GM19193 (cell line): Measurements from ENCODE around the gene DOK7.

Experiments
- POLR2A ChIP-seq: IDR thresholded peaks from 4 replicates; pipeline ENCODE4 v1.6.1; 2011; ENCODE audit not compliant: insufficient read depth, insufficient read length; ENCODE audit errors: extremely low read depth

Gene DOK7

GRCh38 chr4:3471098-3471760, 8.1 kb downstream of the DOK7 start:
- TF ChIP-seq POLR2A: no peak

- no peak for TF ChIP-seq POLR2A
Measured at GRCh38 chr4:3471886-3472285, 8.8 kb downstream of the DOK7 start.

- TF ChIP-seq POLR2A: no peak
Measured at GRCh38 chr4:3472411-3473141, 9.5 kb downstream of the DOK7 start.

GRCh38 chr4:3473181-3473950, 10.3 kb downstream of the DOK7 start:
- no peak for TF ChIP-seq POLR2A

GRCh38 chr4:3473996-3474765, 11.1 kb downstream of the DOK7 start:
- TF ChIP-seq POLR2A: no peak

- no peak for TF ChIP-seq POLR2A
Measured at GRCh38 chr4:3475041-3475712, 12.1 kb downstream of the DOK7 start.

- TF ChIP-seq POLR2A: no peak
Measured at GRCh38 chr4:3475713-3476260, 12.7 kb downstream of the DOK7 start.

GRCh38 chr4:3476341-3476747, 13.2 kb downstream of the DOK7 start:
- no peak for TF ChIP-seq POLR2A

GRCh38 chr4:3476936-3477749, 14.0 kb downstream of the DOK7 start:
- no peak for TF ChIP-seq POLR2A

GRCh38 chr4:3477750-3478430, 14.8 kb downstream of the DOK7 start:
- TF ChIP-seq POLR2A: no peak

GRCh38 chr4:3478446-3479357, 15.6 kb downstream of the DOK7 start:
- TF ChIP-seq POLR2A: no peak
